ENCODE data around the gene C5.
A peak's percentile ranks its signal among the peaks of the same experiment; 100 is the strongest.

The C5 gene

GRCh38 chr9:120940573-120940972 lies 109.5 kb downstream of the C5 start:
- TF ChIP-seq TAF1 (IDR thresholded peaks at IDR 0.05; ENCODE audit: low read depth, low read length), result no peak
- no peak for TF ChIP-seq POU2F2 (IDR thresholded peaks at IDR 0.05; ENCODE audit: low read depth, low read length)
- no peak for TF ChIP-seq POLR2A (IDR thresholded peaks at IDR 0.05; ENCODE audit: low read depth, low read length)
- TF ChIP-seq POLR2AphosphoS5 (IDR thresholded peaks at IDR 0.05; ENCODE audit: low read depth, low read length), result no peak
- no peak for TF ChIP-seq PAX5 (IDR thresholded peaks at IDR 0.05; ENCODE audit: insufficient read depth, low read length, severe bottlenecking)
- TF ChIP-seq SPI1 (IDR thresholded peaks at IDR 0.05; ENCODE audit: low read depth, low read length), result no peak
- FAIRE-seq (no peak), DNase-seq (ENCODE audit: insufficient read length, low spot score) (no peak)

- FAIRE-seq (no peak), DNase-seq (ENCODE audit: insufficient read length, low spot score) (no peak)
- TF ChIP-seq SPI1 (IDR thresholded peaks at IDR 0.05; ENCODE audit: low read depth, low read length), result no peak
- no peak for TF ChIP-seq POLR2AphosphoS5 (IDR thresholded peaks at IDR 0.05; ENCODE audit: low read depth, low read length)
- no peak for TF ChIP-seq POLR2A (IDR thresholded peaks at IDR 0.05; ENCODE audit: low read depth, low read length)
- TF ChIP-seq TAF1 (IDR thresholded peaks at IDR 0.05; ENCODE audit: low read depth, low read length), result no peak
- no peak for TF ChIP-seq PAX5 (IDR thresholded peaks at IDR 0.05; ENCODE audit: insufficient read depth, low read length, severe bottlenecking)
- TF ChIP-seq POU2F2 (IDR thresholded peaks at IDR 0.05; ENCODE audit: low read depth, low read length), result no peak
Measured at GRCh38 chr9:120938851-120939250, 111.2 kb downstream of the C5 start.

- TF ChIP-seq POLR2AphosphoS5 (IDR thresholded peaks at IDR 0.05; ENCODE audit: low read depth, low read length), result no peak
- TF ChIP-seq POLR2A (IDR thresholded peaks at IDR 0.05; ENCODE audit: low read depth, low read length), result no peak
- no peak for TF ChIP-seq POU2F2 (IDR thresholded peaks at IDR 0.05; ENCODE audit: low read depth, low read length)
- TF ChIP-seq PAX5 (IDR thresholded peaks at IDR 0.05; ENCODE audit: insufficient read depth, low read length, severe bottlenecking), result no peak
- TF ChIP-seq TAF1 (IDR thresholded peaks at IDR 0.05; ENCODE audit: low read depth, low read length), result no peak
- TF ChIP-seq SPI1 (IDR thresholded peaks at IDR 0.05; ENCODE audit: low read depth, low read length), result no peak
- no peak for DNase-seq (ENCODE audit: insufficient read length, low spot score)
- no peak for FAIRE-seq
Measured at GRCh38 chr9:120937596-120937995, 112.5 kb downstream of the C5 start.

GRCh38 chr9:120937127-120937526 lies 112.9 kb downstream of the C5 start:
- no peak for FAIRE-seq
- DNase-seq (ENCODE audit: insufficient read length, low spot score), result no peak

GRCh38 chr9:120936764-120937122 lies 113.3 kb downstream of the C5 start:
- TF ChIP-seq TAF1 (IDR thresholded peaks at IDR 0.05; ENCODE audit: low read depth, low read length), result no peak
- no peak for TF ChIP-seq POU2F2 (IDR thresholded peaks at IDR 0.05; ENCODE audit: low read depth, low read length)
- TF ChIP-seq POLR2AphosphoS5 (IDR thresholded peaks at IDR 0.05; ENCODE audit: low read depth, low read length), result no peak
- TF ChIP-seq POLR2A (IDR thresholded peaks at IDR 0.05; ENCODE audit: low read depth, low read length), result no peak
- no peak for TF ChIP-seq PAX5 (IDR thresholded peaks at IDR 0.05; ENCODE audit: insufficient read depth, low read length, severe bottlenecking)
- TF ChIP-seq SPI1 (IDR thresholded peaks at IDR 0.05; ENCODE audit: low read depth, low read length), result no peak
- no peak for FAIRE-seq
- DNase-seq (ENCODE audit: insufficient read length, low spot score), result no peak

More at GRCh38 chr9:120937127-120937526, 112.9 kb downstream of the C5 start:
- TF ChIP-seq POU2F2 (IDR thresholded peaks at IDR 0.05; ENCODE audit: low read depth, low read length), result no peak
- TF ChIP-seq SPI1 (IDR thresholded peaks at IDR 0.05; ENCODE audit: low read depth, low read length), result no peak
- no peak for TF ChIP-seq PAX5 (IDR thresholded peaks at IDR 0.05; ENCODE audit: insufficient read depth, low read length, severe bottlenecking)
- TF ChIP-seq TAF1 (IDR thresholded peaks at IDR 0.05; ENCODE audit: low read depth, low read length), result no peak
- no peak for TF ChIP-seq POLR2AphosphoS5 (IDR thresholded peaks at IDR 0.05; ENCODE audit: low read depth, low read length)
- TF ChIP-seq POLR2A (IDR thresholded peaks at IDR 0.05; ENCODE audit: low read depth, low read length), result no peak

GRCh38 chr9:120936011-120936763 lies 113.9 kb downstream of the C5 start:
- FAIRE-seq (peak; percentile 85), DNase-seq (ENCODE audit: insufficient read length, low spot score) (no peak)
- no peak for TF ChIP-seq SPI1 (IDR thresholded peaks at IDR 0.05; ENCODE audit: low read depth, low read length)
- peak; percentile 58 for TF ChIP-seq PAX5 (IDR thresholded peaks at IDR 0.05; ENCODE audit: insufficient read depth, low read length, severe bottlenecking)

- DNase-seq (ENCODE audit: insufficient read length, low spot score), result no peak
- TF ChIP-seq POLR2AphosphoS5 (IDR thresholded peaks at IDR 0.05; ENCODE audit: low read depth, low read length) (no peak), POLR2A (IDR thresholded peaks at IDR 0.05; ENCODE audit: low read depth, low read length) (no peak), TAF1 (IDR thresholded peaks at IDR 0.05; ENCODE audit: low read depth, low read length) (no peak), POU2F2 (IDR thresholded peaks at IDR 0.05; ENCODE audit: low read depth, low read length) (no peak)
- FAIRE-seq, result no peak
Measured at GRCh38 chr9:120935383-120935857, 114.7 kb downstream of the C5 start.

- TF ChIP-seq POLR2A (IDR thresholded peaks at IDR 0.05; ENCODE audit: low read depth, low read length), result no peak; the same call in 1 of the 2 replicates
- TF ChIP-seq PAX5 (IDR thresholded peaks at IDR 0.05; ENCODE audit: insufficient read depth, low read length, severe bottlenecking), result no peak
- TF ChIP-seq POU2F2 (IDR thresholded peaks at IDR 0.05; ENCODE audit: low read depth, low read length), result 0 out of 2 replicates have a peak, but pooled peaks have one; percentile 20
- TF ChIP-seq POLR2AphosphoS5 (IDR thresholded peaks at IDR 0.05; ENCODE audit: low read depth, low read length), result no peak
- peak; percentile 91 for TF ChIP-seq SPI1 (IDR thresholded peaks at IDR 0.05; ENCODE audit: low read depth, low read length)
- no peak for TF ChIP-seq TAF1 (IDR thresholded peaks at IDR 0.05; ENCODE audit: low read depth, low read length)
- no peak for FAIRE-seq
- no peak for DNase-seq (ENCODE audit: insufficient read length, low spot score)
Measured at GRCh38 chr9:120934281-120934680, 115.8 kb downstream of the C5 start.

GRCh38 chr9:120933310-120934055 lies 116.6 kb downstream of the C5 start:
- no peak for FAIRE-seq
- no peak for TF ChIP-seq TAF1 (IDR thresholded peaks at IDR 0.05; ENCODE audit: low read depth, low read length)
- 0 out of 2 replicates have a peak, but pooled peaks have one; percentile 10 for TF ChIP-seq SPI1 (IDR thresholded peaks at IDR 0.05; ENCODE audit: low read depth, low read length)
- DNase-seq (ENCODE audit: insufficient read length, low spot score), result no peak
